Measurements from ENCODE around the gene AIM2. TPM values are rescaled to one million over a fixed set of nuclear protein-coding genes. Genes with fewer than 3 reads are reported as not detected.
"Not testable (repeated sequence)": the region's sequence is repeated elsewhere in the genome, so short reads cannot be mapped to it uniquely, and the experiment has no call there.

The AIM2 gene
- total and polyA plus RNA-seq, 4 donors: 0.28 to 0.42 (median 0.31) TPM

DNA sequence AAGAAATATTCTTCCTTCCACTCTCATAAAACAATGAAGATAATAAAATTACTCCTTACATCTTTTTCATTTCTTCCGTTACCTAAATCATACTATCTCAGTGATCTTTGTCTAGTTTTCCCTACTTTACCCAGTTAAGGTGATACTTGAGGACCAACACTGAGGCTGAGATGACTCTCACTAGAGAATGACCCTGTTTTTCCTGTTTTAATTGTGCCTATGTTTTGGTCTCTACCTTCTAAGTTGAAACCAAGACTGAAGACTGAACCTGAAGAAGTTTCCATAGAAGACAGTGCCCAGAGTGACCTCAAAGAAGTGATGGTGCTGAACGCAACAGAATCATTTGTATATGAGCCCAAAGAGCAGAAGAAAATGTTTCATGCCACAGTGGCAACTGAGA is 25.1 kb downstream of the AIM2 start:
- Histone ChIP-seq H3K9ac (ENCODE audit: low read depth in 1 of 2, low read length in 2 of 2) (no peak overlapping the region), H3K4me1 (ENCODE audit: control insufficient read depth in 4 of 4, insufficient read depth in 4 of 4, low read length in 3 of 4) (no peaks in the 10 kb centered on the region), H3K36me3 (ENCODE audit: control insufficient read depth in 4 of 4, insufficient read depth in 3 of 4, low read depth in 1 of 4, low read length in 3 of 4) (peaks cover 0 to 13% (median 9%) of the 10 kb centered on the region in 4 donors), H3K27me3 (ENCODE audit: control insufficient read depth in 4 of 4, insufficient read depth in 4 of 4, low read length in 3 of 4) (no peaks in the 10 kb centered on the region), H3K4me3 (ENCODE audit: low read depth in 1 of 3, low read length in 3 of 3) (no peak overlapping the region), H3K9me3 (ENCODE audit: control insufficient read depth in 4 of 4, low read length in 3 of 4) (no peaks in the 10 kb centered on the region), H3K27ac (ENCODE audit: low read depth in 1 of 2, low read length in 2 of 2) (no peak overlapping the region)
- 95% methylated on average over 2 of the region's 2 CpGs for WGBS
- no peak for DNase-seq (ENCODE audit: low spot score)
- TF ChIP-seq, protein P1, sequence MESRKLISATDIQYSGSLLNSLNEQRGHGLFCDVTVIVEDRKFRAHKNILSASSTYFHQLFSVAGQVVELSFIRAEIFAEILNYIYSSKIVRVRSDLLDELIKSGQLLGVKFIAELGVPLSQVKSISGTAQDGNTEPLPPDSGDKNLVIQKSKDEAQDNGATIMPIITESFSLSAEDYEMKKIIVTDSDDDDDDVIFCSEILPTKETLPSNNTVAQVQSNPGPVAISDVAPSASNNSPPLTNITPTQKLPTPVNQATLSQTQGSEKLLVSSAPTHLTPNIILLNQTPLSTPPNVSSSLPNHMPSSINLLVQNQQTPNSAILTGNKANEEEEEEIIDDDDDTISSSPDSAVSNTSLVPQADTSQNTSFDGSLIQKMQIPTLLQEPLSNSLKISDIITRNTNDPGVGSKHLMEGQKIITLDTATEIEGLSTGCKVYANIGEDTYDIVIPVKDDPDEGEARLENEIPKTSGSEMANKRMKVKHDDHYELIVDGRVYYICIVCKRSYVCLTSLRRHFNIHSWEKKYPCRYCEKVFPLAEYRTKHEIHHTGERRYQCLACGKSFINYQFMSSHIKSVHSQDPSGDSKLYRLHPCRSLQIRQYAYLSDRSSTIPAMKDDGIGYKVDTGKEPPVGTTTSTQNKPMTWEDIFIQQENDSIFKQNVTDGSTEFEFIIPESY (IDR thresholded peaks at IDR 0.05): no peak
- TF ChIP-seq, protein P2, sequence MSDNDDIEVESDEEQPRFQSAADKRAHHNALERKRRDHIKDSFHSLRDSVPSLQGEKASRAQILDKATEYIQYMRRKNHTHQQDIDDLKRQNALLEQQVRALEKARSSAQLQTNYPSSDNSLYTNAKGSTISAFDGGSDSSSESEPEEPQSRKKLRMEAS (IDR thresholded peaks at IDR 0.05): no peak
- TF ChIP-seq GABPA (IDR thresholded peaks at IDR 0.05 in 1 of 2, conservative IDR thresholded peaks at IDR 0.05 in 1 of 2) (no peak), JUND (IDR thresholded peaks at IDR 0.05) (no peak), NR2F2 (IDR thresholded peaks at IDR 0.05) (no peak), EGR1 (IDR thresholded peaks at IDR 0.05; ENCODE audit: low read depth in 2 of 2) (no peak), SP1 (IDR thresholded peaks at IDR 0.05) (no peak), FOXA2 (IDR thresholded peaks at IDR 0.05) (no peak), TAF1 (conservative IDR thresholded peaks at IDR 0.05) (no peak), RXRA (IDR thresholded peaks at IDR 0.05) (no peak), YY1 (IDR thresholded peaks at IDR 0.05) (no peak), HNF4A (conservative IDR thresholded peaks at IDR 0.05) (no peak), FOXA1 (IDR thresholded peaks at IDR 0.05) (no peak), RAD21 (IDR thresholded peaks at IDR 0.05) (no peak), HNF4G (IDR thresholded peaks at IDR 0.05) (no peak)
- TF ChIP-seq, protein P3, sequence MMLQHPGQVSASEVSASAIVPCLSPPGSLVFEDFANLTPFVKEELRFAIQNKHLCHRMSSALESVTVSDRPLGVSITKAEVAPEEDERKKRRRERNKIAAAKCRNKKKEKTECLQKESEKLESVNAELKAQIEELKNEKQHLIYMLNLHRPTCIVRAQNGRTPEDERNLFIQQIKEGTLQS (IDR thresholded peaks at IDR 0.05): no peak
- TF ChIP-seq, protein P4, sequence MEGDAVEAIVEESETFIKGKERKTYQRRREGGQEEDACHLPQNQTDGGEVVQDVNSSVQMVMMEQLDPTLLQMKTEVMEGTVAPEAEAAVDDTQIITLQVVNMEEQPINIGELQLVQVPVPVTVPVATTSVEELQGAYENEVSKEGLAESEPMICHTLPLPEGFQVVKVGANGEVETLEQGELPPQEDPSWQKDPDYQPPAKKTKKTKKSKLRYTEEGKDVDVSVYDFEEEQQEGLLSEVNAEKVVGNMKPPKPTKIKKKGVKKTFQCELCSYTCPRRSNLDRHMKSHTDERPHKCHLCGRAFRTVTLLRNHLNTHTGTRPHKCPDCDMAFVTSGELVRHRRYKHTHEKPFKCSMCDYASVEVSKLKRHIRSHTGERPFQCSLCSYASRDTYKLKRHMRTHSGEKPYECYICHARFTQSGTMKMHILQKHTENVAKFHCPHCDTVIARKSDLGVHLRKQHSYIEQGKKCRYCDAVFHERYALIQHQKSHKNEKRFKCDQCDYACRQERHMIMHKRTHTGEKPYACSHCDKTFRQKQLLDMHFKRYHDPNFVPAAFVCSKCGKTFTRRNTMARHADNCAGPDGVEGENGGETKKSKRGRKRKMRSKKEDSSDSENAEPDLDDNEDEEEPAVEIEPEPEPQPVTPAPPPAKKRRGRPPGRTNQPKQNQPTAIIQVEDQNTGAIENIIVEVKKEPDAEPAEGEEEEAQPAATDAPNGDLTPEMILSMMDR (IDR thresholded peaks at IDR 0.05; ENCODE audit: low read depth, low read length, missing input control): no peak
- TF ChIP-seq, protein P5, sequence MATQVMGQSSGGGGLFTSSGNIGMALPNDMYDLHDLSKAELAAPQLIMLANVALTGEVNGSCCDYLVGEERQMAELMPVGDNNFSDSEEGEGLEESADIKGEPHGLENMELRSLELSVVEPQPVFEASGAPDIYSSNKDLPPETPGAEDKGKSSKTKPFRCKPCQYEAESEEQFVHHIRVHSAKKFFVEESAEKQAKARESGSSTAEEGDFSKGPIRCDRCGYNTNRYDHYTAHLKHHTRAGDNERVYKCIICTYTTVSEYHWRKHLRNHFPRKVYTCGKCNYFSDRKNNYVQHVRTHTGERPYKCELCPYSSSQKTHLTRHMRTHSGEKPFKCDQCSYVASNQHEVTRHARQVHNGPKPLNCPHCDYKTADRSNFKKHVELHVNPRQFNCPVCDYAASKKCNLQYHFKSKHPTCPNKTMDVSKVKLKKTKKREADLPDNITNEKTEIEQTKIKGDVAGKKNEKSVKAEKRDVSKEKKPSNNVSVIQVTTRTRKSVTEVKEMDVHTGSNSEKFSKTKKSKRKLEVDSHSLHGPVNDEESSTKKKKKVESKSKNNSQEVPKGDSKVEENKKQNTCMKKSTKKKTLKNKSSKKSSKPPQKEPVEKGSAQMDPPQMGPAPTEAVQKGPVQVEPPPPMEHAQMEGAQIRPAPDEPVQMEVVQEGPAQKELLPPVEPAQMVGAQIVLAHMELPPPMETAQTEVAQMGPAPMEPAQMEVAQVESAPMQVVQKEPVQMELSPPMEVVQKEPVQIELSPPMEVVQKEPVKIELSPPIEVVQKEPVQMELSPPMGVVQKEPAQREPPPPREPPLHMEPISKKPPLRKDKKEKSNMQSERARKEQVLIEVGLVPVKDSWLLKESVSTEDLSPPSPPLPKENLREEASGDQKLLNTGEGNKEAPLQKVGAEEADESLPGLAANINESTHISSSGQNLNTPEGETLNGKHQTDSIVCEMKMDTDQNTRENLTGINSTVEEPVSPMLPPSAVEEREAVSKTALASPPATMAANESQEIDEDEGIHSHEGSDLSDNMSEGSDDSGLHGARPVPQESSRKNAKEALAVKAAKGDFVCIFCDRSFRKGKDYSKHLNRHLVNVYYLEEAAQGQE (IDR thresholded peaks at IDR 0.05): no peak

DNA sequence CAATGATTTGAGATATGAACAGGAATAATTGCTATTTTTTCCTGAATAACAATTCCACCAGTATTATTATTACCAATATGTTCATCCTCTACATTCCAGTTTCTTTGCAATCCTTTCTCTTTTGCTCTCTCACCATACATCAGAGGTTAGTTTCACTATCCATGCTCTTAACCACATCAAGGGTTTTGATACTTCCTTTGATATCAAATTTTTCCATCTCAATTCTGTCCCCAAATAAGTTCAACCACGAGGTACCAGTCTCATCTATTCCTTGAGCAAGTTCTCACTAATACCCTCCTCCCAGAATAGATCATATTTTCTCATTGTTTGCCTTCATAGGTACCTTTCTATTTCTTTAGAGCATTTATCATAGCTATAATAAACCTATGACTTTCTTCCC is 30.1 kb downstream of the AIM2 start:
- WGBS: 59% methylated on average over 1 of the region's 1 CpG
- not testable (repeated sequence) for H3K9ac ChIP-seq (ENCODE audit: low read depth in 1 of 2, low read length in 2 of 2); H3K36me3 ChIP-seq (ENCODE audit: control insufficient read depth in 4 of 4, insufficient read depth in 3 of 4, low read depth in 1 of 4, low read length in 3 of 4); H3K4me1 ChIP-seq (ENCODE audit: control insufficient read depth in 4 of 4, insufficient read depth in 4 of 4, low read length in 3 of 4); H3K27me3 ChIP-seq (ENCODE audit: control insufficient read depth in 4 of 4, insufficient read depth in 4 of 4, low read length in 3 of 4); H3K9me3 ChIP-seq (ENCODE audit: control insufficient read depth in 4 of 4, low read length in 3 of 4); H3K27ac ChIP-seq (ENCODE audit: low read depth in 1 of 2, low read length in 2 of 2); DNase-seq (ENCODE audit: low spot score); H3K4me3 ChIP-seq (ENCODE audit: low read depth in 1 of 3, low read length in 3 of 3)

Measured in liver (tissue), 9 donors.